Rectal smooth muscle tissue (tissue), 1 donor: Measurements from ENCODE around the gene SLC45A2.
"Not testable (repeated sequence)": the region's sequence is repeated elsewhere in the genome, so short reads cannot be mapped to it uniquely, and the experiment has no call there.

Experiments
- H3K27ac ChIP-seq: one replicate; pipeline ENCODE4 v1.7.0; 2013; ENCODE audit warnings: low read depth, low read length, inconsistent platforms
- H3K27me3 ChIP-seq: one replicate; pipeline ENCODE4 v1.7.0; 2013; ENCODE audit warnings: low read length; ENCODE audit not compliant: control insufficient read depth, insufficient read depth
- H3K36me3 ChIP-seq: one replicate; pipeline ENCODE4 v1.7.0; 2013; ENCODE audit warnings: low read length; ENCODE audit not compliant: control insufficient read depth, insufficient read depth
- H3K4me1 ChIP-seq: one replicate; pipeline ENCODE4 v1.7.0; 2013; ENCODE audit warnings: low read length; ENCODE audit not compliant: control insufficient read depth, insufficient read depth
- H3K4me3 ChIP-seq: one replicate; pipeline ENCODE4 v1.7.0; 2013; ENCODE audit warnings: low read length
- H3K9ac ChIP-seq: one replicate; pipeline ENCODE4 v1.7.0; 2013; ENCODE audit warnings: low read length

SLC45A2 gene

DNA sequence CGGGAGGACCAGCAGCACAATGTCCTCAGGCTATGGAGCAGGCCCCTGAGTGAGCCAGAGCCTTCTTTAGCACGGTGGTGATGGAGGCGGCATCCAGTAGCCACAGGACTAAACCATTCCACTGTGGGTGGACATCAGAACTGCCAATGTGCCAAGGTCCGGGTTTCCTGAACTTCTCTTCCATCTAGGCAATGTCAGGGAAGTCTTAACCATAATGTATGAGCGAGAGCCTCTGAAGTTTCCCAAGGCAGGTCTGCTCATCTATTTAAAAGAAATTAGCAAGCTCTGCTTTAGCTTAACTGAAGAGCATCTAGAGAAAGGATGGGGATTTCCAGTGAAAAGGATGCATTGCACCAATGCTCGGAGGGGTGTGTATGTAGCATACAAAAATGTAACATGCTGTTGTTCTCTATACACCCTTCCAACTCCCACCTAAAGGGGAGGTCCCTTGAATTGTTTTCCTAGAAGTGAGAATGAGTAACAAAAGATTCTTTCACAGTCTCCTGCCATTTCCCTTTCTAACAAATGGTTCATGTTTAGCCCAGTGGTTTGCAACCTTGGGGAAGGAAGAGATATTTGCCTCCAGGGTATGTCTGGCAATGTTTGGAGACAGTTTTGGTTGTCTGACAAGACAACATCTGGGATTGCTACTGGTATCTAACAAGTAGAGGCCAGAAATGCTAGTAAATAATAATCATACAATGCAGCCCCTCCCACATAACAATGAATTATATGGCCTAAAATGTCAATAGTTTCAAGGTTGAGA lies 54.4 kb downstream of the SLC45A2 start:
- Histone ChIP-seq H3K36me3 (no peaks in the 10 kb centered on the region), H3K27me3 (no peaks in the 10 kb centered on the region), H3K9ac (no peak overlapping the region), H3K4me3 (no peak overlapping the region), H3K27ac (no peak overlapping the region), H3K4me1 (peaks cover 2% of the 10 kb centered on the region)

DNA sequence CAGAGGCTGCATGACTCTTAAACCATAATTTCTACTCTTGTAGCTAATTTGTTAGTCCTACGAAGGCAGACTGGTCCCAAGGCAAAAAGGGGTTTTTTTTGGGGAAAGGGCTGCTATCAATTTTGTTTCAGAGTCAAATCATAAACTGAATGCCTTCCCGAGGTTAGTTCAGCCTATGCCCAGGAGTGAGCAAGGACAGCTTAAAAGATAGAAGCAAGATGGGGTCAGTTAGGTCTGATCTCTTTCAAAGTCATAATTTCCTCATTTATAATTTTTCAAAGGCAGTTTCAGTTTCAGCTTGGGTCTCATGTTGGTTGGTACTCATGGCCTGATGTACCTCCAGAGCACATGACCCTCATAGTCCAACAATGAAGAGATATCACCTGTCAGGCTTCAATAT lies 56.2 kb downstream of the SLC45A2 start:
- H3K4me1 ChIP-seq = no peaks in the 10 kb centered on the region

DNA sequence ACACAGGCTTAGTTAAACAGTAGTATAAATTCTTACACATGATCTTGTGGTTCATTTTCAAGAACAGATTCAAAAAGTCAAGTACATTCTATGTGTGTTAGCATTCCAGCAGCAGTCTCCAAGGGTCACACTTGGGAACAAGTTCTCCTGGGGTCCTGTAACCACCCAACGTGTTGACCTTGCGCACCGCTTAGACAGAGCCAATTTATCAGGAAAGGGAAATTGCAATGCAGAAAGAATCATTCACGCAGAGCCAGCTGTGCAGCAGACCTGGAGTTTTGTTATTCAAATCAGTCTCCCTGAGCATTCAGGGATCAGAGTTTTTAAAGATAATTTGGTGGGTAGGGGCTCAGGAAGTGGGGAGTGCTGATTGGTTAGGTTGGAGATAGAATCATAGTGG lies 56.8 kb downstream of the SLC45A2 start:
- no peaks in the 10 kb centered on the region for H3K4me1 ChIP-seq
- H3K36me3 ChIP-seq = no peaks in the 10 kb centered on the region
- H3K9ac ChIP-seq = no peak overlapping the region
- H3K27me3 ChIP-seq = no peaks in the 10 kb centered on the region
- no peak overlapping the region for H3K4me3 ChIP-seq
- no peak overlapping the region for H3K27ac ChIP-seq

More for the DNA sequence above, 56.2 kb downstream of the SLC45A2 start:
- Histone ChIP-seq H3K36me3 (no peaks in the 10 kb centered on the region), H3K9ac (no peak overlapping the region), H3K4me3 (no peak overlapping the region), H3K27me3 (no peaks in the 10 kb centered on the region), H3K27ac (no peak overlapping the region)

DNA sequence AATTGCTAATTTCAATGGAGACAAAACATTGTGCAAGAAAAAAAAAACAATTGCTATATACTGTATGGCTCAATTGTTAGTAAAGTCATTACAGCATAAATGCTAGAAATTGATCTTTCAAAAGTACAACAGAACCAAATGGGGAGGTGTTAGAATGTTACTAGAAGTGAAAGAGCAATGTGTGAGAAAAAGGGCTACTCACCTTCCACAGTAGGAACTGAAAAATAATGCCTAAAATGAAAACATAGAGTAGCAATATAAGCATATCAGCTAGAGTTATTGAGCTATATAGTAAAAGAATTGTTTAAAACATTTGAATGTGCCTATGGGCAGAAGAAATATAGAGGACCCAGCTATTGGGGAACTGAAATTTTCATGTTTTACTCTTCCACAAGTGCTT lies 59.2 kb downstream of the SLC45A2 start:
- no peaks in the 10 kb centered on the region for H3K36me3 ChIP-seq
- no peak overlapping the region for H3K27ac ChIP-seq
- H3K27me3 ChIP-seq = no peaks in the 10 kb centered on the region
- no peaks in the 10 kb centered on the region for H3K4me1 ChIP-seq
- H3K9ac ChIP-seq = no peak overlapping the region
- no peak overlapping the region for H3K4me3 ChIP-seq

DNA sequence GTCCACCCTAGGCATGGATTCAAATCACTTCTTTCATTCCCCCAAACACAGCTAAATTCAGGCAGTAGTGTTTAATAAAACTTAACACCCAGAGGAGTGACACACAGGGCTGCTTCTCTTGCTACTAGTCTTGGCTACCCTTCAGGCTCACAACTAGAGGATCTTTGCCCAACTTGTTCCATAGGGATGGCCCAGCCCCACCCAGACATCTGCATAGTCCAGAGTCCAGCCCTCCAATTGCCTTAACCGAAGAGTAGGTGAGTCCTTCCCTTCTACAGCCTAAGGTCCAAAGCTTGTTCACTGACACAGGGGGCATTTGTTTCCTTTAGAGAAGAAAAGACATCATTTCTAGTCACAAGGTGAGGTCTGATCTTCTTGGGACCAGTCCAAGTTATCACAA lies 63.5 kb downstream of the SLC45A2 start:
- Histone ChIP-seq H3K27me3 (no peaks in the 10 kb centered on the region), H3K36me3 (no peaks in the 10 kb centered on the region), H3K27ac (no peak overlapping the region), H3K9ac (no peak overlapping the region), H3K4me3 (no peak overlapping the region), H3K4me1 (no peaks in the 10 kb centered on the region)

DNA sequence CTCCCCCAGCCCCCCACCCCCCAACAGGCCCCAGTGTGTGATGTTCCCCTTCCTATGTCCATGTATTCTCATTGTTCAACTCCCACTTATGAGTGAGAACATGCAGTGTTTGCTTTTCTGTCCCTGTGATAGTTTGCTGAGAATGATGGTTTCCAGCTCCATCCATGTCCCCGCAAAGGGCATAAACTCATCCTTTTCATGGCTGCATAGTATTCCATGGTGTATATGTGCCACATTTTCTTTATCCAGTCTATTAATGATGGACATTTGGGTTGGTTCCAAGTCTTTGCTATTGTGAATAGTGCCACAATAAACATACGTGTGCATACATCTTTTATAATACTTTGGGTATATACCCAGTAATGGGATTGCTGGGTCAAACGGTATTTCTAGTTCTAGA lies 69.6 kb downstream of the SLC45A2 start:
- not testable (repeated sequence) for H3K9ac ChIP-seq, H3K36me3 ChIP-seq, H3K27me3 ChIP-seq, H3K4me1 ChIP-seq, H3K4me3 ChIP-seq, H3K27ac ChIP-seq

DNA sequence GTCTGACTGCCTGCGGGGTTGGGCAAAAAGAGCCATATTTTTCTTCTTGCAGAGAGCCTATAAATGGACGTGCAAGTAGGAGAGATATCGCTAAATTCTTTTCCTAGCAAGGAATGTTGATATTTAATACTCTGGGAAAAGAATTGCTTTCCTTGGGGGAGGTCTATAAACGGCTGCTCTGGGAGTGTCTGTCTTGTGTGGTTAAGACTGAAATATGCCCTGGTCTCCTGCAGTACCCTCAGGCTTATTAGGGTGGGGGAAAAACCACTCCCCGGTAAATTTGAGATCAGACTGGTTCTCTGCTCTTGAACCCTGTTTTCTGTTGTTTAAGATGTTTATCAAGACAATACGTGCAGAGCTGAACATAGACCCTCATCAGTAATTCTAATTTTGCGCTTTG lies 78.2 kb downstream of the SLC45A2 start:
- H3K27ac ChIP-seq, H3K36me3 ChIP-seq, H3K4me1 ChIP-seq, H3K27me3 ChIP-seq, H3K4me3 ChIP-seq, H3K9ac ChIP-seq: not testable (repeated sequence)

DNA sequence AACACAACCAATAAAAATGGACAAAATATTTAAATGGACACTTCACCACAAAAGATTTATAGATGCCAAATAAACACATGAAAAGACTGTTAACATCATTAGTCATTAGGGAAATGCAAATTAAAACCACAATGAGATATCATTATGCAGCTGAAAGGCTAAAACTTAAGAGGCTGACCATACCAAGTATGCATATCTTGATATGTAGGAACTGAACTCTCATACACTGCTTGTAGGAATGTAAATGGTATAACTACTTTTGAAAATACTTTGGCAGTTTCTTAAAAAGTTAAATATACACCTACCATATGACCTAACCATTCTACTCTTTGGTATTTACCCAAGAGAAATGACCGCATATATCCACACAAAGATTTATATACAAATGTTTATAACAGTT lies 79.1 kb downstream of the SLC45A2 start:
- Histone ChIP-seq H3K4me3 (no peak overlapping the region), H3K36me3 (no peaks in the 10 kb centered on the region), H3K27ac (no peak overlapping the region), H3K27me3 (no peaks in the 10 kb centered on the region), H3K9ac (no peak overlapping the region), H3K4me1 (no peaks in the 10 kb centered on the region)

DNA sequence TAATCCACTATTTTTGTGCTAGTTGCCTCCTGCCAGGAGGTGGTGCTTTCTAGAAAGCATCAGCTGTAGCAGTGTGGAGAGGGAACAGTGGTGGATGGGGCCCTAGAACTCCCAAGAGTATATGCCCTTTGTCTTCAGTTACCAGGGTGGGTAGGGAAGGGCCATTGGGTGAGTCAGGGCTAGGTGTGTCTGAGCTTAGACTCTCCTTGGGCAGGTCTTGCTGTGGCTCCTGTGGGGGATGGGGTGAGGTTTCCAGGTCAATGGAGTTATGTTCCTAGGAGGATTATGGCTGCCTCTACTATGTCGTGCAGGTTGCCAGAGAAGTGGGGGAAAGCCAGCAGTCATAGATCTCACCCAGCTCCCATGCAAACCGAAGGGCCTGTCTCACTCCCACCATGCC lies 81.4 kb downstream of the SLC45A2 start:
- no peaks in the 10 kb centered on the region for H3K27me3 ChIP-seq
- no peak overlapping the region for H3K9ac ChIP-seq
- no peaks in the 10 kb centered on the region for H3K36me3 ChIP-seq
- no peaks in the 10 kb centered on the region for H3K4me1 ChIP-seq
- H3K27ac ChIP-seq = no peak overlapping the region
- no peak overlapping the region for H3K4me3 ChIP-seq

DNA sequence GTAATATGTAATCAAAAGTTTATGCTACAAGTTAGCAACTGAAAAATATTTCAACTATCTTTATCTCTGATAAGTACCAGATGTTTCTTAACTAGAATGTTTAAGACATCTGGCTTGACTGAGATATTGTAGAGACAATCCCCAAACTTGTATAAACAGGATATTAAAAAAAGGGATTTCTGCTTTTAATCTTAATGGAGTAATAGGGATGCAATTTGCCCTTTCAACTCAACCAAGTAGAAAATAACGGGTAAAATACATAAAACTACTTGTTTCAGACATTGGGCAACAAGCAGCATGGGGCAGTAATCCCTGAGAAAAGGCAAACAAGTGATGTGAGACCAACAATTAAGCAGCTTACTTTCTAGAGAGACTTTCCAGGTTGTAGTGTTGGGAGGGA lies 83.3 kb downstream of the SLC45A2 start:
- no peaks in the 10 kb centered on the region for H3K27me3 ChIP-seq
- H3K4me1 ChIP-seq = no peaks in the 10 kb centered on the region
- H3K4me3 ChIP-seq = no peak overlapping the region
- no peaks in the 10 kb centered on the region for H3K36me3 ChIP-seq
- H3K9ac ChIP-seq = no peak overlapping the region
- H3K27ac ChIP-seq = no peak overlapping the region
